Measurements from ENCODE around the gene KRT71.
"Not testable (repeated sequence)": the region's sequence is repeated elsewhere in the genome, so short reads cannot be mapped to it uniquely, and the experiment has no call there.

Gene KRT71

GRCh38 chr12:52501490-52501889 lies 51.5 kb downstream of the KRT71 start:
- FAIRE-seq (no peak), DNase-seq (ENCODE audit: insufficient read length, low spot score) (no peak)

- FAIRE-seq; DNase-seq (ENCODE audit: insufficient read length, low spot score): not testable (repeated sequence)
Measured at GRCh38 chr12:52500574-52500973, 52.4 kb downstream of the KRT71 start.

- DNase-seq (ENCODE audit: insufficient read length, low spot score) (no peak), FAIRE-seq (no peak)
Measured at GRCh38 chr12:52499806-52500560, 53.0 kb downstream of the KRT71 start.

DNA sequence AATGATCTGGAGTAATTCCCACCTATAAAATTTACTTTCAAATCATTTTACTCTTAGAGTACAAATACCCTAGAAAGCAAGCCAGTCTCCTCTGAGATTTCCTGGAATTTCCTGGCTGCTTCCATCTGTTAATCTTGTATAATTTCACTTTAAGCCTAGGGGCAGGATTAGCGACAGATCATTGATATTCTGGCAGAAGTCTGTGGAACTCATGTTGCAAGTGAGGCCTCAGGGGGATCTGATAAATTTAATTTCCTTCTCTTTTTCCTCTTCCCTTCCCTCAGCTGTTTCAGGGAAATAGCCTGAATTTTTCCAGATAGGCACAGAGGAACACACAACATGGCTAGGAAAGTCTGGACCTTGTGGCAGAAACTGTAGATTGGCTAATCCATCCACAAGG lies 54.0 kb downstream of the KRT71 start:
- FAIRE-seq (no peak), DNase-seq (ENCODE audit: insufficient read length, low spot score) (no peak)

DNA sequence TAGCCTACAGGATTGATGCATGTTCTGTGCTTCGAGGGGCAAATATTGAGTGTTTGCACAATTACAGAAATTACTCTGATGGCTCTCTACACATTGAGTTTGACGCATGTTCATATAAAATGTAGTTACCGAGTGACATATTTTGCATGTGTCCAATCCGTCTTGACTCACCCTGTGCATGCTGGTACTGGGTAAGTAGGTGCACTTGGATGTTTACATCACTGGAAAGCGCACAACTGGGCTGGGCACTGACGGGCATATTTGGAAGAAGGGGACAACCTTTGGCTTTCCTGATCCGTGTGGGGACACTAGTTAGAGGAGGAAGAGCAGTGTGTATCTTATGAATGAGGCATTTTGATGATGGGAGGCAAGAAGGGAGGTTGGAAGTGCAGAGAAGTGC lies 55.0 kb downstream of the KRT71 start:
- no peak for FAIRE-seq
- no peak for DNase-seq (ENCODE audit: insufficient read length, low spot score)

- FAIRE-seq (no peak), DNase-seq (ENCODE audit: insufficient read length, low spot score) (no peak)
Measured at GRCh38 chr12:52496590-52497071, 56.3 kb downstream of the KRT71 start.

DNA sequence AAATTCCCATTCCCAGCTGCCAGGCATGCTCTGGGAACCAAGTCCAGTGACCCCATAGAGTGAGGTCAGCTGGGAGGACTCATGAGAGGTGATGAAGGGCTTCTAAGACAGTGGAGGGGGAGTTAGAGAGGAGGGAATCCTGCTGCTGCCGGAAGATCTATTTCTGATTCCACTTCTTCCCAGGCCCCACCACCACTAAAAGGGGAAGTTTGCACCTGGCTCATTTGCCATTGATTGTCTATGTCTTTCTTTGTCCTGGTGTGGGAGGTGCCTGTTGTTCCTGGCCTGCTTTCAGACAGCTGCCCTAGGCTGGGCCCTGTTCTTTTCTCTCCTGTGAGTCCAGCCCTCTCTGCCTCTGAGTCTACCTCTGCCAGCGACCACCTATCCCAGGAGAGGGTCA lies 56.9 kb downstream of the KRT71 start:
- FAIRE-seq = no peak
- no peak for DNase-seq (ENCODE audit: insufficient read length, low spot score)

DNA sequence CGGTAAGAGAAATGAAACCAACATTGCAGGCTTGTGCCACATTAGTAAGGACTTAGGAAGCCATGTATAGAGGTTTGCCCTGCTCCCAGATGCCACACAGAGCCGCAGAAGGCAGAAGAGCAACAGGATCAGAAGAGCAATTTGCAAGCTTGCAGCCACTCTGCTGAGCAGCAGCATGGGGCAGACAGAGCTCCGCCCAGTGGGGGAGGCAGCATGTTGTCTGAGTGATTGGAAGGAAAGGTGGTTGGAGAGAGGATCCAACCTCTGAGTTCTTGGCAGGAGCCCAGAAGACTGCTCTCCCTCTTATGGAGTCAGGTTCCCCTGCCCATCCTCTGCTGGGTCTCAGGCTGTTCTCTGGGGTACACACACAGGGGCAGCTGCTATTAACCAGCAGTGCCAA lies 57.6 kb downstream of the KRT71 start:
- no peak for DNase-seq (ENCODE audit: insufficient read length, low spot score)
- FAIRE-seq = no peak

DNA sequence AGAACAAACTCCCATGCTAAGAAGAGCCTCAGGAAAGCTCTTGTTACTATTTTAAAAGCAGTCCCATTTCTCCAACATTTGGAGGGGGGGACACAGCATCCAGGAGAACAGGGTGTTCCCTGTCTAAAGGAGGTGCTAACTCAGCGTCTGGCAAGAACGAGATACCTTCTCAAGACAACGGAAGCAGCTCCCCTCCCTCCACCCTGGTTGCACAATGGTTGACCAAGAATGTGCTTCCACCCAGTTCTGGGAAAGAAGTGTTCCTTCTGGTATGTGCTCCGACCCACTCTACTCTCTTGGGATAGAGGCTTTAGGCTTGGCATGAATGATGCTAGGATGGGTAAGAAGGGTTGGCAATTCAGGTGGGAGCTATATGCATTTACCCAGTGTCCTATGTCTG lies 58.4 kb downstream of the KRT71 start:
- FAIRE-seq (no peak), DNase-seq (ENCODE audit: insufficient read length, low spot score) (no peak)

DNA sequence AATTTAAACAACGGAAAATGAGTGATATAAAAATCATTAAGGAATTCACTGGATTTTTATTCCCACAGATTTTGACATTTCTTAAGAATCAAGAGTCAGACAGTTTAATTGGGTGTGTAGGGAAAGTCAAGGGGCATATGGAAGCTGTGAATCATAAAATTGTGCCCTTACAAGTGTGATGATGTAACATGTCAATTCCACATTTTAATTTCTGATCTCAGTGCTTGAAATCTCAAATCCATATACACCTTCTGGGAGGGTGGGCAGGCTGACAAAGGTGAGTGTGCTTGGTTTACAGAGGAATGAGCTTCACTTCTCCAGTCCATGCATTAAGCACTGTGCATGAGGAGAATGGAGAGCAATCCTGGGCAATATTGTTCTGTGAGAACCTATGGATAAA lies 58.8 kb downstream of the KRT71 start:
- DNase-seq (ENCODE audit: insufficient read length, low spot score) (no peak), FAIRE-seq (no peak)
